Memory B cell (primary cell): ENCODE data around the gene SLC22A16.
"Not testable (repeated sequence)": the region's sequence is repeated elsewhere in the genome, so short reads cannot be mapped to it uniquely, and the experiment has no call there.

ENCODE experiments used
- ATAC-seq: fragments of 150-1000 bp; cut with Tn5 transposase; 2 replicates; pipeline ENCODE4 v1.10.0; 2021; ENCODE audit warnings: low read depth, mild to moderate bottlenecking, moderate library complexity
- DNase-seq, 2 donors: peaks; one replicate each; pipeline ENCODE4 v3.0.0; 2022; ENCODE audit warnings: low spot score in 2 of 2
- H3K27ac Mint-ChIP-seq: one replicate; pipeline ENCODE4 v1.8.0; 2022; ENCODE audit warnings: mild to moderate bottlenecking, moderate library complexity, mixed read lengths
- H3K27me3 Mint-ChIP-seq: one replicate; pipeline ENCODE4 v1.8.0; 2022; ENCODE audit warnings: mixed read lengths
- H3K36me3 Mint-ChIP-seq: one replicate; pipeline ENCODE4 v1.8.0; 2022; ENCODE audit warnings: mild to moderate bottlenecking, mixed read lengths
- H3K4me1 Mint-ChIP-seq: one replicate; pipeline ENCODE4 v1.8.0; 2022; ENCODE audit warnings: mixed read lengths
- H3K4me3 Mint-ChIP-seq: one replicate; pipeline ENCODE4 v1.8.0; 2022; ENCODE audit warnings: mild to moderate bottlenecking, moderate library complexity, mixed read lengths
- H3K9me3 Mint-ChIP-seq: one replicate; pipeline ENCODE4 v1.8.0; 2022; ENCODE audit warnings: mixed read lengths

Gene SLC22A16

GRCh38 chr6:110481081-110481480, 4.7 kb upstream of the SLC22A16 start:
- no peak overlapping the region for H3K27ac Mint-ChIP-seq
- ATAC-seq (no peak), DNase-seq (no peak)
- H3K9me3 Mint-ChIP-seq, result peaks cover 9% of the 10 kb centered on the region
- peaks cover 16% of the 10 kb centered on the region for H3K27me3 Mint-ChIP-seq
- H3K36me3 Mint-ChIP-seq, result peaks cover 2% of the 10 kb centered on the region
- H3K4me3 Mint-ChIP-seq, result no peak overlapping the region
- no peaks in the 10 kb centered on the region for H3K4me1 Mint-ChIP-seq

GRCh38 chr6:110475066-110475653, 1.3 kb downstream of the SLC22A16 start:
- peaks cover 12% of the 10 kb centered on the region for H3K4me1 Mint-ChIP-seq
- peak; percentile 79 for ATAC-seq
- peaks cover 2% of the 10 kb centered on the region for H3K36me3 Mint-ChIP-seq
- no peak overlapping the region for H3K27ac Mint-ChIP-seq
- H3K4me3 Mint-ChIP-seq, result peak overlapping the region; percentile 81
- peaks cover 23% of the 10 kb centered on the region for H3K27me3 Mint-ChIP-seq
- H3K9me3 Mint-ChIP-seq, result peaks cover 3% of the 10 kb centered on the region
- DNase-seq, result peak; percentile 5 to 14

- Mint-ChIP-seq H3K9me3 (no peaks in the 10 kb centered on the region), H3K36me3 (peaks cover 2% of the 10 kb centered on the region), H3K27me3 (peaks cover 23% of the 10 kb centered on the region), H3K4me1 (peaks cover 12% of the 10 kb centered on the region), H3K4me3 (no peak overlapping the region), H3K27ac (no peak overlapping the region)
- ATAC-seq (no peak), DNase-seq (no peak)
Observed at GRCh38 chr6:110474500-110474899, 1.9 kb downstream of the SLC22A16 start.

- H3K4me3 Mint-ChIP-seq, result no peak overlapping the region
Observed at GRCh38 chr6:110472739-110473138, 3.7 kb downstream of the SLC22A16 start.

GRCh38 chr6:110471726-110472365, 4.6 kb downstream of the SLC22A16 start:
- H3K27ac Mint-ChIP-seq, result no peak overlapping the region
- ATAC-seq (no peak), DNase-seq (no peak)
- peaks cover 23% of the 10 kb centered on the region for H3K27me3 Mint-ChIP-seq
- no peaks in the 10 kb centered on the region for H3K9me3 Mint-ChIP-seq
- H3K36me3 Mint-ChIP-seq, result no peaks in the 10 kb centered on the region
- no peak overlapping the region for H3K4me3 Mint-ChIP-seq
- peaks cover 12% of the 10 kb centered on the region for H3K4me1 Mint-ChIP-seq

More at GRCh38 chr6:110472739-110473138, 3.7 kb downstream of the SLC22A16 start:
- DNase-seq (no peak), ATAC-seq (no peak)
- Mint-ChIP-seq H3K4me1 (peaks cover 12% of the 10 kb centered on the region), H3K9me3 (no peaks in the 10 kb centered on the region), H3K27me3 (peaks cover 21% of the 10 kb centered on the region), H3K27ac (no peak overlapping the region), H3K36me3 (no peaks in the 10 kb centered on the region)

- no peaks in the 10 kb centered on the region for H3K4me1 Mint-ChIP-seq
- H3K4me3 Mint-ChIP-seq, result no peak overlapping the region
- no peak overlapping the region for H3K27ac Mint-ChIP-seq
- DNase-seq, result no peak
- H3K36me3 Mint-ChIP-seq, result peaks cover 2% of the 10 kb centered on the region
- ATAC-seq, result no peak
- H3K9me3 Mint-ChIP-seq, result peaks cover 8% of the 10 kb centered on the region
- peaks cover 16% of the 10 kb centered on the region for H3K27me3 Mint-ChIP-seq
Observed at GRCh38 chr6:110468731-110469130, 7.7 kb downstream of the SLC22A16 start.

- H3K9me3 Mint-ChIP-seq, result peaks cover 8% of the 10 kb centered on the region
- ATAC-seq, result no peak
Observed at GRCh38 chr6:110467566-110468140, 8.8 kb downstream of the SLC22A16 start.

GRCh38 chr6:110462884-110463481, 13.4 kb downstream of the SLC22A16 start:
- peaks cover 3% of the 10 kb centered on the region for H3K36me3 Mint-ChIP-seq
- peaks cover 13% of the 10 kb centered on the region for H3K27me3 Mint-ChIP-seq
- ATAC-seq (no peak), DNase-seq (no peak)
- peaks cover 12% of the 10 kb centered on the region for H3K9me3 Mint-ChIP-seq
- H3K27ac Mint-ChIP-seq, result no peak overlapping the region
- H3K4me3 Mint-ChIP-seq, result no peak overlapping the region
- no peaks in the 10 kb centered on the region for H3K4me1 Mint-ChIP-seq

More at GRCh38 chr6:110467566-110468140, 8.8 kb downstream of the SLC22A16 start:
- H3K27ac Mint-ChIP-seq, result no peak overlapping the region
- no peak for DNase-seq
- peaks cover 2% of the 10 kb centered on the region for H3K36me3 Mint-ChIP-seq
- H3K4me3 Mint-ChIP-seq, result no peak overlapping the region
- peaks cover 14% of the 10 kb centered on the region for H3K27me3 Mint-ChIP-seq
- no peaks in the 10 kb centered on the region for H3K4me1 Mint-ChIP-seq

GRCh38 chr6:110461376-110461775, 15.0 kb downstream of the SLC22A16 start:
- Mint-ChIP-seq H3K4me1 (no peaks in the 10 kb centered on the region), H3K9me3 (peaks cover 12% of the 10 kb centered on the region), H3K36me3 (peaks cover 3% of the 10 kb centered on the region), H3K4me3 (no peak overlapping the region), H3K27me3 (peaks cover 14% of the 10 kb centered on the region), H3K27ac (no peak overlapping the region)
- no peak for DNase-seq
- no peak for ATAC-seq

GRCh38 chr6:110459137-110459536, 17.3 kb downstream of the SLC22A16 start:
- Mint-ChIP-seq H3K4me1 (no peaks in the 10 kb centered on the region), H3K36me3 (peaks cover 2% of the 10 kb centered on the region), H3K27me3 (peaks cover 14% of the 10 kb centered on the region), H3K27ac (no peak overlapping the region), H3K9me3 (peaks cover 8% of the 10 kb centered on the region), H3K4me3 (no peak overlapping the region)
- no peak for ATAC-seq
- DNase-seq, result no peak

GRCh38 chr6:110458476-110458875, 17.9 kb downstream of the SLC22A16 start:
- DNase-seq (no peak), ATAC-seq (no peak)
- no peak overlapping the region for H3K4me3 Mint-ChIP-seq
- peaks cover 3% of the 10 kb centered on the region for H3K9me3 Mint-ChIP-seq
- no peaks in the 10 kb centered on the region for H3K4me1 Mint-ChIP-seq
- no peak overlapping the region for H3K27ac Mint-ChIP-seq
- H3K36me3 Mint-ChIP-seq, result peaks cover 2% of the 10 kb centered on the region
- peaks cover 9% of the 10 kb centered on the region for H3K27me3 Mint-ChIP-seq

GRCh38 chr6:110457567-110458175, 18.7 kb downstream of the SLC22A16 start:
- ATAC-seq, H3K27ac Mint-ChIP-seq, H3K36me3 Mint-ChIP-seq, H3K9me3 Mint-ChIP-seq, DNase-seq, H3K4me3 Mint-ChIP-seq, H3K4me1 Mint-ChIP-seq: not testable (repeated sequence)
- peaks cover 11% of the 10 kb centered on the region for H3K27me3 Mint-ChIP-seq

GRCh38 chr6:110456694-110457093, 19.7 kb downstream of the SLC22A16 start:
- no peak for ATAC-seq
- no peak for DNase-seq
- Mint-ChIP-seq H3K27me3 (peaks cover 14% of the 10 kb centered on the region), H3K9me3 (peaks cover 3% of the 10 kb centered on the region), H3K4me1 (no peaks in the 10 kb centered on the region), H3K4me3 (no peak overlapping the region), H3K36me3 (peaks cover under 1% of the 10 kb centered on the region), H3K27ac (no peak overlapping the region)

GRCh38 chr6:110449541-110449895, 26.9 kb downstream of the SLC22A16 start:
- no peaks in the 10 kb centered on the region for H3K4me1 Mint-ChIP-seq
- no peak for ATAC-seq
- no peak for DNase-seq
- no peaks in the 10 kb centered on the region for H3K36me3 Mint-ChIP-seq
- no peak overlapping the region for H3K27ac Mint-ChIP-seq
- no peak overlapping the region for H3K4me3 Mint-ChIP-seq
- peaks cover 11% of the 10 kb centered on the region for H3K27me3 Mint-ChIP-seq
- H3K9me3 Mint-ChIP-seq, result peaks cover 3% of the 10 kb centered on the region
